ENCODE data around the gene ETFRF1. TPM values are rescaled to one million over a fixed set of nuclear protein-coding genes. Genes with fewer than 3 reads are reported as not detected.

Gene ETFRF1
- total RNA-seq, 1 experiment from 2014 or later: 8.4 TPM

GRCh38 chr12:25187781-25188180 lies 7.3 kb upstream of the ETFRF1 start:
- no peak overlapping the region for H3K9ac ChIP-seq (ENCODE audit: low read length)
- POLR2A ChIA-PET: no interaction called here
- intact Hi-C loops (cut with micrococcal nuclease): no loop called here
- ATAC-seq: 0 out of 2 replicates have a peak, but pooled peaks have one; percentile 38
- RAD21 ChIA-PET (ENCODE audit: low non-redundant PET in 1 of 2, low total read pairs in 2 of 2, uncharacterized antibody in 2 of 2, unreplicated experiment in 2 of 2): no interaction called here
- CTCF ChIA-PET: no interaction called here
- no peak overlapping the region for H3K27ac ChIP-seq (ENCODE audit: low read depth, low read length)
- no peak overlapping the region for H3K4me2 ChIP-seq (ENCODE audit: low read length)
- no peak overlapping the region for H2AFZ ChIP-seq (ENCODE audit: low read depth, low read length, poor library complexity, severe bottlenecking)
- no peaks in the 10 kb centered on the region for H3K79me2 ChIP-seq (ENCODE audit: insufficient read depth, low read length)
- no peaks in the 10 kb centered on the region for H3K27me3 ChIP-seq (ENCODE audit: insufficient read depth, low read length)
- H3K36me3 ChIP-seq (ENCODE audit: control insufficient read depth in 1 of 2, insufficient read depth in 2 of 2, low read length in 2 of 2): no peaks in the 10 kb centered on the region
- H4K20me1 ChIP-seq (ENCODE audit: insufficient read depth): no peaks in the 10 kb centered on the region
- no peak for DNase-seq (ENCODE audit: low read depth, low spot score)
- peaks cover 18 to 23% of the 10 kb centered on the region in 2 experiments for H3K4me1 ChIP-seq (ENCODE audit: control insufficient read depth in 1 of 2, insufficient read depth in 2 of 2, low read length in 2 of 2)
- no peaks in the 10 kb centered on the region for H3K9me3 ChIP-seq (ENCODE audit: control insufficient read depth in 1 of 2, insufficient read depth in 1 of 2, low read depth in 1 of 2, low read length in 2 of 2)
- no peak for TF ChIP-seq POLR2AphosphoS5 (IDR thresholded peaks at IDR 0.05; ENCODE audit: low read depth, low read length)
- no peak for TF ChIP-seq MAX (IDR thresholded peaks at IDR 0.05)
- no peak for TF ChIP-seq ZNF274 (IDR thresholded peaks at IDR 0.05; ENCODE audit: low read depth, low read length)
- no peak for TF ChIP-seq CTCF (IDR thresholded peaks at IDR 0.05 in 2 of 3, conservative IDR thresholded peaks at IDR 0.05 in 1 of 3; ENCODE audit: borderline replicate concordance in 1 of 3, insufficient read depth in 1 of 3, low read depth in 2 of 3, low read length in 2 of 3)
- no peak for TF ChIP-seq REST (IDR thresholded peaks at IDR 0.05; ENCODE audit: low read depth)
- TF ChIP-seq ZFX (IDR thresholded peaks at IDR 0.05): no peak
- no peak for TF ChIP-seq YY1 (IDR thresholded peaks at IDR 0.05; ENCODE audit: extremely low read depth, insufficient replicate concordance, low read depth, low read length)
- no peak for TF ChIP-seq TCF7L2 (IDR thresholded peaks at IDR 0.05; ENCODE audit: borderline replicate concordance, extremely low read depth, insufficient read depth, insufficient read length)
- no peak for TF ChIP-seq JUND (IDR thresholded peaks at IDR 0.05)
- no peak for TF ChIP-seq EZH2phosphoT487 (IDR thresholded peaks at IDR 0.05; ENCODE audit: borderline replicate concordance)
- no peak for TF ChIP-seq ZBTB33 (IDR thresholded peaks at IDR 0.05; ENCODE audit: extremely low read depth, insufficient replicate concordance, low read length)
- TF ChIP-seq CBX3 (IDR thresholded peaks at IDR 0.05; ENCODE audit: low read depth): no peak
- TF ChIP-seq ELF1 (IDR thresholded peaks at IDR 0.05; ENCODE audit: borderline replicate concordance, low read depth): no peak
- no peak for TF ChIP-seq EZH2 (IDR thresholded peaks at IDR 0.05)
- TF ChIP-seq POLR2A (IDR thresholded peaks at IDR 0.05; ENCODE audit: borderline replicate concordance, extremely low read depth, insufficient read depth, insufficient read length): no peak
- no peak for TF ChIP-seq SRF (IDR thresholded peaks at IDR 0.05; ENCODE audit: low read depth)
- TF ChIP-seq RAD21 (IDR thresholded peaks at IDR 0.05; ENCODE audit: low read depth): no peak
- TF ChIP-seq EGR1 (IDR thresholded peaks at IDR 0.05; ENCODE audit: low read depth): no peak
- TF ChIP-seq ATF3 (IDR thresholded peaks at IDR 0.05): no peak
- no peak overlapping the region for H3K4me3 ChIP-seq (replicated peaks in 1 of 2; ENCODE audit: low read depth in 1 of 2, low read length in 2 of 2)
- no peaks in the 10 kb centered on the region for H3K9me2 ChIP-seq (ENCODE audit: insufficient read depth)
- BruUV-seq (replicated peaks): no TSS peak
